ENCODE measurements around the gene MPV17. TPM values are rescaled to one million over a fixed set of nuclear protein-coding genes. Genes with fewer than 3 reads are reported as not detected.

Gene MPV17
- total and polyA plus RNA-seq, 9 of the 15 experiments (the other 6 are each of a cell fraction or from before 2014, with no cell fraction given): 54.7 to 140 (median 70.2) TPM

DNA sequence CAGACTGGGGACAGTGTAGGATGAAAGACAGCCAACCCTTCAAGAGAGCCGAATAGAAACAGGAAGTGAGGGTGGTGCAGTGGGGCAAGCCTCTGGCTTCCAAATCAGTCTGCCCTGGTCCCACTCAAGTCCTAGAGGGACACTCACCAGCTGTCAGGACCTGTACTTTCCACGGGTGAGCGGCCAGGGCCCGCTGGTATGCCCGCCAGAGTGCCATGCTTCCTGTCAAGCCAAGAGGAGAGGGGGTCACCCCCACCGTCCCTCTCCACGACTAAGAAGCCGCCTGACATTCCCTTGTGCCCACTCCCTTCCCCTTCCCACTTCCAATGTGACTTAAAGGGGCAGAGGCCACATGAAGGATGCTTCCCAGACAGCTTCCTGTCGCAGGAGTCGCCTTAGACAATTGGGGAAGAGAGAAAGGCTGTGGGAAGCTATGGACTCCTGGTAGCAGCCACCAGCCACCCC, 564 bp downstream of the MPV17 start (continued):
- TF ChIP-seq, protein P1, sequence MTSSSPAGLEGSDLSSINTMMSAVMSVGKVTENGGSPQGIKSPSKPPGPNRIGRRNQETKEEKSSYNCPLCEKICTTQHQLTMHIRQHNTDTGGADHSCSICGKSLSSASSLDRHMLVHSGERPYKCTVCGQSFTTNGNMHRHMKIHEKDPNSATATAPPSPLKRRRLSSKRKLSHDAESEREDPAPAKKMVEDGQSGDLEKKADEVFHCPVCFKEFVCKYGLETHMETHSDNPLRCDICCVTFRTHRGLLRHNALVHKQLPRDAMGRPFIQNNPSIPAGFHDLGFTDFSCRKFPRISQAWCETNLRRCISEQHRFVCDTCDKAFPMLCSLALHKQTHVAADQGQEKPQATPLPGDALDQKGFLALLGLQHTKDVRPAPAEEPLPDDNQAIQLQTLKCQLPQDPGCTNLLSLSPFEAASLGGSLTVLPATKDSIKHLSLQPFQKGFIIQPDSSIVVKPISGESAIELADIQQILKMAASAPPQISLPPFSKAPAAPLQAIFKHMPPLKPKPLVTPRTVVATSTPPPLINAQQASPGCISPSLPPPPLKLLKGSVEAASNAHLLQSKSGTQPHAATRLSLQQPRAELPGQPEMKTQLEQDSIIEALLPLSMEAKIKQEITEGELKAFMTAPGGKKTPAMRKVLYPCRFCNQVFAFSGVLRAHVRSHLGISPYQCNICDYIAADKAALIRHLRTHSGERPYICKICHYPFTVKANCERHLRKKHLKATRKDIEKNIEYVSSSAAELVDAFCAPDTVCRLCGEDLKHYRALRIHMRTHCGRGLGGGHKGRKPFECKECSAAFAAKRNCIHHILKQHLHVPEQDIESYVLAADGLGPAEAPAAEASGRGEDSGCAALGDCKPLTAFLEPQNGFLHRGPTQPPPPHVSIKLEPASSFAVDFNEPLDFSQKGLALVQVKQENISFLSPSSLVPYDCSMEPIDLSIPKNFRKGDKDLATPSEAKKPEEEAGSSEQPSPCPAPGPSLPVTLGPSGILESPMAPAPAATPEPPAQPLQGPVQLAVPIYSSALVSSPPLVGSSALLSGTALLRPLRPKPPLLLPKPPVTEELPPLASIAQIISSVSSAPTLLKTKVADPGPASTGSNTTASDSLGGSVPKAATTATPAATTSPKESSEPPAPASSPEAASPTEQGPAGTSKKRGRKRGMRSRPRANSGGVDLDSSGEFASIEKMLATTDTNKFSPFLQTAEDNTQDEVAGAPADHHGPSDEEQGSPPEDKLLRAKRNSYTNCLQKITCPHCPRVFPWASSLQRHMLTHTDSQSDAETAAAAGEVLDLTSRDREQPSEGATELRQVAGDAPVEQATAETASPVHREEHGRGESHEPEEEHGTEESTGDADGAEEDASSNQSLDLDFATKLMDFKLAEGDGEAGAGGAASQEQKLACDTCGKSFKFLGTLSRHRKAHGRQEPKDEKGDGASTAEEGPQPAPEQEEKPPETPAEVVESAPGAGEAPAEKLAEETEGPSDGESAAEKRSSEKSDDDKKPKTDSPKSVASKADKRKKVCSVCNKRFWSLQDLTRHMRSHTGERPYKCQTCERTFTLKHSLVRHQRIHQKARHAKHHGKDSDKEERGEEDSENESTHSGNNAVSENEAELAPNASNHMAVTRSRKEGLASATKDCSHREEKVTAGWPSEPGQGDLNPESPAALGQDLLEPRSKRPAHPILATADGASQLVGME (CRISPR knock-in tag; IDR thresholded peaks at IDR 0.05): no peak
- TF ChIP-seq ZNF224 (CRISPR knock-in tag; IDR thresholded peaks at IDR 0.05) (no peak), POLR2A (conservative IDR thresholded peaks at IDR 0.05) (no peak), TAF7 (tag; IDR thresholded peaks at IDR 0.05) (no peak), MEF2D (tag; conservative IDR thresholded peaks at IDR 0.05; ENCODE audit: low read depth) (no peak), ZC3H8 (IDR thresholded peaks at IDR 0.05) (no peak), FIP1L1 (IDR thresholded peaks at IDR 0.05; ENCODE audit: low read depth, low read length, poor library complexity, severe bottlenecking) (no peak), ZNF165 (CRISPR knock-in tag; IDR thresholded peaks at IDR 0.05; ENCODE audit: borderline replicate concordance) (no peak), FOXA3 (CRISPR knock-in tag; conservative IDR thresholded peaks at IDR 0.05 in 1 of 2, IDR thresholded peaks at IDR 0.05 in 1 of 2) (0 out of 4 replicates have a peak, but pooled peaks of 1 of the 2 experiments have one; percentile 46), FOXJ3 (CRISPR knock-in tag; IDR thresholded peaks at IDR 0.05) (no peak), ZSCAN32 (CRISPR knock-in tag; IDR thresholded peaks at IDR 0.05) (no peak), BCOR (IDR thresholded peaks at IDR 0.05) (no peak), ZNF707 (CRISPR knock-in tag; conservative IDR thresholded peaks at IDR 0.05) (no peak), RBM22 (IDR thresholded peaks at IDR 0.05; ENCODE audit: low read depth, low read length, poor library complexity, severe bottlenecking) (peak; percentile 14), CREBBP (IDR thresholded peaks at IDR 0.05; ENCODE audit: low read depth, low read length) (no peak), KLF6 (CRISPR knock-in tag; IDR thresholded peaks at IDR 0.05; ENCODE audit: borderline replicate concordance) (no peak), TCFL5 (CRISPR knock-in tag; conservative IDR thresholded peaks at IDR 0.05) (no peak), HMGN3 (IDR thresholded peaks at IDR 0.05; ENCODE audit: borderline replicate concordance, extremely low read depth, insufficient read length, low read depth, low read length) (peak; percentile 6), SPI1 (IDR thresholded peaks at IDR 0.05; ENCODE audit: borderline replicate concordance, low read depth, low read length) (peak; percentile 96), ZKSCAN1 (IDR thresholded peaks at IDR 0.05; ENCODE audit: low read depth, low read length) (no peak)
- TF ChIP-seq, protein P2, sequence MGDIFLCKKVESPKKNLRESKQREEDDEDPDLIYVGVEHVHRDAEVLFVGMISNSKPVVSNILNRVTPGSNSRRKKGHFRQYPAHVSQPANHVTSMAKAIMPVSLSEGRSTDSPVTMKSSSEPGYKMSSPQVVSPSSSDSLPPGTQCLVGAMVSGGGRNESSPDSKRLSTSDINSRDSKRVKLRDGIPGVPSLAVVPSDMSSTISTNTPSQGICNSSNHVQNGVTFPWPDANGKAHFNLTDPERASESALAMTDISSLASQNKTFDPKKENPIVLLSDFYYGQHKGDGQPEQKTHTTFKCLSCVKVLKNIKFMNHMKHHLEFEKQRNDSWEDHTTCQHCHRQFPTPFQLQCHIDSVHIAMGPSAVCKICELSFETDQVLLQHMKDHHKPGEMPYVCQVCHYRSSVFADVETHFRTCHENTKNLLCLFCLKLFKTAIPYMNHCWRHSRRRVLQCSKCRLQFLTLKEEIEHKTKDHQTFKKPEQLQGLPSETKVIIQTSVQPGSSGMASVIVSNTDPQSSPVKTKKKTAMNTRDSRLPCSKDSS (IDR thresholded peaks at IDR 0.05; ENCODE audit: low read depth, partially characterized antibody): no peak
- TF ChIP-seq, protein P3, sequence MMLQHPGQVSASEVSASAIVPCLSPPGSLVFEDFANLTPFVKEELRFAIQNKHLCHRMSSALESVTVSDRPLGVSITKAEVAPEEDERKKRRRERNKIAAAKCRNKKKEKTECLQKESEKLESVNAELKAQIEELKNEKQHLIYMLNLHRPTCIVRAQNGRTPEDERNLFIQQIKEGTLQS (IDR thresholded peaks at IDR 0.05): no peak
- TF ChIP-seq, protein P3 (CRISPR knock-in tag; conservative IDR thresholded peaks at IDR 0.05): no peak

Measured in K562 (cell line).